ENCODE measurements around the gene SATB2. TPM values are rescaled to one million over a fixed set of nuclear protein-coding genes. Genes with fewer than 3 reads are reported as not detected.
A peak's percentile ranks its signal among the peaks of the same experiment; 100 is the strongest.

Gene SATB2
- total RNA-seq, 1 donor from 2014 or later = 20.8 TPM

- Mint-ChIP-seq H3K27me3 (ENCODE audit: unreplicated experiment) (peaks cover 44% of the 10 kb centered on the region), H3K4me1 (ENCODE audit: low read depth, unreplicated experiment) (peaks cover 11% of the 10 kb centered on the region), H3K4me3 (ENCODE audit: unreplicated experiment) (peak overlapping the region; percentile 85), H3K27ac (ENCODE audit: unreplicated experiment) (no peak overlapping the region), H3K36me3 (ENCODE audit: unreplicated experiment) (no peaks in the 10 kb centered on the region), H3K9me3 (ENCODE audit: unreplicated experiment) (peaks cover 8% of the 10 kb centered on the region)
- peak; percentile 93 for TF ChIP-seq CTCF (IDR thresholded peaks at IDR 0.05; ENCODE audit: partially characterized antibody, unreplicated experiment)
- DNase-seq = peak; percentile 91
These were observed 5.4 kb upstream of the SATB2 start for GRCh38 chr2:199462956-199463692.

GRCh38 chr2:199462347-199462955, 4.7 kb upstream of the SATB2 start:
- Mint-ChIP-seq H3K27ac (ENCODE audit: unreplicated experiment) (no peak overlapping the region), H3K4me1 (ENCODE audit: low read depth, unreplicated experiment) (peaks cover 8% of the 10 kb centered on the region), H3K36me3 (ENCODE audit: unreplicated experiment) (no peaks in the 10 kb centered on the region), H3K9me3 (ENCODE audit: unreplicated experiment) (peaks cover 8% of the 10 kb centered on the region), H3K4me3 (ENCODE audit: unreplicated experiment) (peak overlapping the region; percentile 85), H3K27me3 (ENCODE audit: unreplicated experiment) (peaks cover 37% of the 10 kb centered on the region)
- TF ChIP-seq CTCF (IDR thresholded peaks at IDR 0.05; ENCODE audit: partially characterized antibody, unreplicated experiment) = no peak
- DNase-seq = no peak

- peaks cover 38% of the 10 kb centered on the region for H3K27me3 Mint-ChIP-seq (ENCODE audit: unreplicated experiment)
- H3K4me3 Mint-ChIP-seq (ENCODE audit: unreplicated experiment) = peak overlapping the region; percentile 69
- peaks cover 10% of the 10 kb centered on the region for H3K9me3 Mint-ChIP-seq (ENCODE audit: unreplicated experiment)
- TF ChIP-seq CTCF (IDR thresholded peaks at IDR 0.05; ENCODE audit: partially characterized antibody, unreplicated experiment) = no peak
- no peaks in the 10 kb centered on the region for H3K36me3 Mint-ChIP-seq (ENCODE audit: unreplicated experiment)
- peaks cover 8% of the 10 kb centered on the region for H3K4me1 Mint-ChIP-seq (ENCODE audit: low read depth, unreplicated experiment)
- no peak overlapping the region for H3K27ac Mint-ChIP-seq (ENCODE audit: unreplicated experiment)
- no peak for DNase-seq
These were observed 4.1 kb upstream of the SATB2 start for GRCh38 chr2:199461711-199462346.

- Mint-ChIP-seq H3K4me1 (ENCODE audit: low read depth, unreplicated experiment) (peaks cover 8% of the 10 kb centered on the region), H3K27me3 (ENCODE audit: unreplicated experiment) (peaks cover 33% of the 10 kb centered on the region), H3K36me3 (ENCODE audit: unreplicated experiment) (no peaks in the 10 kb centered on the region), H3K4me3 (ENCODE audit: unreplicated experiment) (peak overlapping the region; percentile 69), H3K27ac (ENCODE audit: unreplicated experiment) (no peak overlapping the region), H3K9me3 (ENCODE audit: unreplicated experiment) (peaks cover 9% of the 10 kb centered on the region)
- no peak for TF ChIP-seq CTCF (IDR thresholded peaks at IDR 0.05; ENCODE audit: partially characterized antibody, unreplicated experiment)
- DNase-seq = no peak
These were observed 3.3 kb upstream of the SATB2 start for GRCh38 chr2:199460846-199461710.
